GM23248 (cell line): ENCODE data around the gene GNS. TPM values are rescaled to one million over a fixed set of nuclear protein-coding genes. Genes with fewer than 3 reads are reported as not detected.

Experiments
- DNase-seq: peaks from one replicate; pipeline ENCODE4 v3.0.0-alpha.2; 2015
- H2AFZ ChIP-seq: fragments of 200-600 bp; sonication (generic); 2 replicates; pipeline ENCODE4 v1.6.1; 2016; ENCODE audit warnings: antibody characterized with exemption
- H3F3A ChIP-seq: fragments of 200-600 bp; sonication (generic); 2 replicates; pipeline ENCODE4 v1.6.1; 2016; ENCODE audit warnings: mild to moderate bottlenecking, antibody characterized with exemption, mixed run types; ENCODE audit not compliant: insufficient read depth
- H3K27ac ChIP-seq: fragments of 200-600 bp; sonication (generic); 2 replicates; pipeline ENCODE4 v1.5.1; 2016; ENCODE audit warnings: mild to moderate bottlenecking
- H3K27me3 ChIP-seq: fragments of 200-600 bp; sonication (generic); replicated peaks from 2 replicates; pipeline ENCODE4 v1.6.1; 2016; ENCODE audit warnings: mild to moderate bottlenecking; ENCODE audit not compliant: insufficient read depth
- H3K36me3 ChIP-seq: fragments of 200-600 bp; sonication (generic); 2 replicates; pipeline ENCODE4 v1.6.1; 2016; ENCODE audit warnings: low read depth, mild to moderate bottlenecking
- H3K4me1 ChIP-seq: fragments of 200-600 bp; sonication (generic); 2 replicates; pipeline ENCODE4 v1.6.1; 2016; ENCODE audit warnings: mild to moderate bottlenecking; ENCODE audit not compliant: insufficient read depth
- H3K4me2 ChIP-seq: fragments of 200-600 bp; sonication (generic); one replicate; pipeline ENCODE4 v1.6.1; 2016; ENCODE audit warnings: mild to moderate bottlenecking; ENCODE audit not compliant: unreplicated experiment
- H3K4me3 ChIP-seq: fragments of 200-600 bp; sonication (generic); 2 replicates; pipeline ENCODE4 v1.5.1; 2016; ENCODE audit warnings: mild to moderate bottlenecking
- H3K79me2 ChIP-seq: fragments of 200-600 bp; sonication (generic); 2 replicates; pipeline ENCODE4 v1.6.1; 2016; ENCODE audit warnings: mild to moderate bottlenecking; ENCODE audit not compliant: insufficient read depth
- H3K9ac ChIP-seq: fragments of 200-600 bp; sonication (generic); 2 replicates; pipeline ENCODE4 v1.6.1; 2016; ENCODE audit warnings: mild to moderate bottlenecking
- H3K9me2 ChIP-seq: fragments of 200-600 bp; sonication (generic); 2 replicates; pipeline ENCODE4 v1.6.1; 2016; ENCODE audit warnings: mixed run types, mild to moderate bottlenecking, moderate library complexity; ENCODE audit not compliant: insufficient read depth
- H3K9me3 ChIP-seq: fragments of 200-600 bp; sonication (generic); one replicate; pipeline ENCODE4 v1.6.1; 2017; ENCODE audit warnings: low read depth
- H4K20me1 ChIP-seq: fragments of 200-600 bp; sonication (generic); 2 replicates; pipeline ENCODE4 v1.6.0; 2016; ENCODE audit not compliant: insufficient read depth
- EZH2 ChIP-seq: fragments of 200-600 bp; sonication (generic); IDR thresholded peaks from 2 replicates; pipeline ENCODE4 v1.6.1; 2018; ENCODE audit warnings: antibody characterized with exemption, mild to moderate bottlenecking; ENCODE audit not compliant: insufficient read depth, poor library complexity, severe bottlenecking
- EZH2phosphoT487 ChIP-seq: fragments of 200-600 bp; sonication (generic); IDR thresholded peaks from 2 replicates; pipeline ENCODE4 v1.6.1; 2018; ENCODE audit warnings: antibody characterized with exemption, moderate library complexity, mild to moderate bottlenecking, low read depth; ENCODE audit not compliant: insufficient read depth
- WGBS, 2 experiments: methylation state at CpG; one replicate each; pipeline ENCODE4 v1.1.6; 2015 to 2017; ENCODE audit warnings: low lambda C conversion rate in 2 of 2, low coverage in 1 of 2; ENCODE audit errors: missing lambda C conversion rate in 2 of 2; 5-methylcytosine and 5-hydroxymethylcytosine counted together
- in situ Hi-C: fragments of 300-500 bp; cut with MboI; formaldehyde crosslinking; loops from 2 replicates; pipeline ENCODE4 v1.15.0; 2020
- polyA plus RNA-seq: library from polyadenylated mRNA; unstranded; fragments of >200 nt; fragmentation: Nextera tagmentation; extraction: Ambion mirVana; gene quantifications from 2 replicates; pipeline ENCODE4 v1.2.1, GENCODE V29; 2016
- total RNA-seq: library from RNA; depleted of rRNA; stranded (reverse); fragments of >200 nt; shearing (Covaris generic); gene quantifications from 2 replicates; pipeline ENCODE4 v1.2.3, GENCODE V29; 2014

The GNS gene
- total and polyA plus RNA-seq, 2 experiments from 2014 or later, result 76.6 to 129 TPM

DNA sequence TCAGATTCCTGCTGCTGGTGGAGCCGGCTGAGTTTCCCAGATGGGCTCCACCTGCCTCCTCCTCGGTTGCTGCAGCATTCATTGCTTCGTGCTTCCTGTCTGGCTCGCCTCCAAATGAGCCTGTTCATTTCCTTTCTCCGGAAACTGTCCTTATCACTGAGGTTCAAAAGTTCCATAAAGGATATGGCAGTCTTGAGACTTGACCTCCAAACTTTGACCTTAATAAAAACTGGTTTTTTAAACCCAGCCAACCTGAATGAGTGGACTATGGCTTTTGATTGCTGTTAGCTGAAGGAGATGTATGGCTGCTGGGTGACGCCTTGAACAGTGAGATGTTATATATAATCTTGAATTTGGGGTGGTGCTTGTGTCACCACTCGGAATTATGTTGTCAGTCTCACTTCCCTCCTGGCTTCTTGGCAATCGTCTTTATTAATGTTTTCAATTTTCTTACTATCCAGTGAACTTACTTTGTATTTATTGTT is 86.2 kb downstream of the GNS start:
- H3K27ac ChIP-seq, result no peak overlapping the region
- no peak overlapping the region for H3K4me3 ChIP-seq
- H3K9me2 ChIP-seq, result no peaks in the 10 kb centered on the region
- H3K4me2 ChIP-seq, result no peak overlapping the region
- H3K27me3 ChIP-seq, result no peaks in the 10 kb centered on the region
- no peak overlapping the region for H2AFZ ChIP-seq
- no peaks in the 10 kb centered on the region for H3K79me2 ChIP-seq
- no peaks in the 10 kb centered on the region; the same call in 1 of the 2 replicates for H3F3A ChIP-seq
- WGBS, 2 experiments, result 65 to 72% methylated on average over 8 of the region's 8 CpGs
- no peaks in the 10 kb centered on the region for H3K9me3 ChIP-seq
- H3K9ac ChIP-seq, result no peak overlapping the region
- in situ Hi-C loops, result no loop called here
- DNase-seq, result no peak
- TF ChIP-seq EZH2phosphoT487 (no peak), EZH2 (no peak)
- no peaks in the 10 kb centered on the region for H4K20me1 ChIP-seq
- peaks cover 22% of the 10 kb centered on the region for H3K4me1 ChIP-seq
- H3K36me3 ChIP-seq, result no peaks in the 10 kb centered on the region

DNA sequence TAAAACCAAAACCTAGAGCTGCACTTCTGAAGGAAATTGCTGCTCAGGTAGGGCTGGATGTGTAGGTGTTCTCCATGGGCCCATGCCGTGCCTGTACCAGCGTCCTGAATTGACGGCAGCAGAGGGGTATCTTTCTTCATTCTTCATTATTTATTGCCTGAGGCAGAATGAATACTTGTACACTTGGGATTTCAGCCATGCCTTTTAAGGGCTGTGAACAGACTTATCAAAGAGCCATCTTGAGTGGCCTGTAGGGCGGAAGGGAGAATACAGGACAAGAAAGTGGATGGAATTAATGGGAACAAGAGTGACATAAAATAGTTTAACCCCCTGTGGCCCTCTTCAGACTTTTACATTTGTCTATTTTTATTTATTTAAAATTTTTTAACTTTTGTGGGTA is 87.5 kb downstream of the GNS start:
- Histone ChIP-seq H3K79me2 (no peaks in the 10 kb centered on the region), H3K4me1 (peaks cover 22% of the 10 kb centered on the region), H3K36me3 (no peaks in the 10 kb centered on the region), H3K9me2 (no peaks in the 10 kb centered on the region), H3K9me3 (no peaks in the 10 kb centered on the region), H4K20me1 (no peaks in the 10 kb centered on the region), H3F3A (no peaks in the 10 kb centered on the region; the same call in 1 of the 2 replicates), H3K27ac (no peak overlapping the region), H2AFZ (no peak overlapping the region), H3K27me3 (no peaks in the 10 kb centered on the region), H3K9ac (no peak overlapping the region), H3K4me3 (no peak overlapping the region), H3K4me2 (no peak overlapping the region)
- TF ChIP-seq EZH2phosphoT487 (no peak), EZH2 (no peak)
- no peak for DNase-seq
- 96 to 100% methylated on average over 4 of the region's 4 CpGs for WGBS, 2 experiments
- in situ Hi-C loops, result no loop called here

DNA sequence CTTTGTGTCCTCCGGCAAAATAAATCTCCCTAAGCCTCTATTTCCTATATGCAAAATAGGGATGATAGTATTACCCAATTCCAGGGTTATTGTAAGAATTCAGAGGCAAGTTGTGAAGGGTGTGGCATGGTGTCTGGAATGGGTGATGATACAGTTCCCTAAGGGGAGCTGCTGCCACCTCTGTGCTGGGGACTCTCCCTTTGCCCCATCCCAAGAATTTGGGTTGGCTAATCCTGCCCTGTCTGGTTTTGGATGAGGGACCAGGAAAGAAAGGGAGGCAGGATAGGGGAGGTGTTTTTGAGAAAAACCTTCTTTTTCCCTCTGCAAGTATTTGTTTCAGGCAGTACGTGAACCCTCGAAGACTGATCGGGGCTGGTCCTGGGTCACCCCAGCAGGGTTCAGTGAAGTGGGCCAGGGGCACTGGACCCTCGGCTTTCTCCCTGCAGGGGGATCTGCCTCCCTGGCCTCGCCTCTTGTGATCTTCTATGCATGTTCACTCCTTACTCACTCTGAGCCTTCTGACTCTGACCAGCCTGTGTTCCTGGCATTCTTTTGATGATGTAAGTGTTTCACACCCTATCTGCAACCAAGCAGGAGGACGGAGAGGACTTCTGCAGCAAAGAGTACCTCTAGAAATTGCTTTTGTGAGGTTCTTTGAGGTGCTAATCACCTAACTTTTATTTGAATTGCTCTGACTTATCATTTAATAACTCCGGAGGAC is 88.1 kb downstream of the GNS start:
- no peak for TF ChIP-seq EZH2
- no peak for TF ChIP-seq EZH2phosphoT487
- no peaks in the 10 kb centered on the region for H3K27me3 ChIP-seq
- no peaks in the 10 kb centered on the region; the same call in 1 of the 2 replicates for H3F3A ChIP-seq
- H3K4me2 ChIP-seq, result peak overlapping the region; percentile 2
- peak; percentile 75 for DNase-seq
- no peak overlapping the region for H2AFZ ChIP-seq
- H3K36me3 ChIP-seq, result no peaks in the 10 kb centered on the region
- no peaks in the 10 kb centered on the region for H3K9me3 ChIP-seq
- no peaks in the 10 kb centered on the region for H3K9me2 ChIP-seq
- no peak overlapping the region for H3K9ac ChIP-seq
- no peak overlapping the region for H3K27ac ChIP-seq
- H4K20me1 ChIP-seq, result no peaks in the 10 kb centered on the region
- in situ Hi-C loops, result no loop called here
- 73 to 80% methylated on average over 8 of the region's 8 CpGs for WGBS, 2 experiments
- peaks cover 22% of the 10 kb centered on the region for H3K4me1 ChIP-seq
- H3K79me2 ChIP-seq, result no peaks in the 10 kb centered on the region
- H3K4me3 ChIP-seq, result no peak overlapping the region

DNA sequence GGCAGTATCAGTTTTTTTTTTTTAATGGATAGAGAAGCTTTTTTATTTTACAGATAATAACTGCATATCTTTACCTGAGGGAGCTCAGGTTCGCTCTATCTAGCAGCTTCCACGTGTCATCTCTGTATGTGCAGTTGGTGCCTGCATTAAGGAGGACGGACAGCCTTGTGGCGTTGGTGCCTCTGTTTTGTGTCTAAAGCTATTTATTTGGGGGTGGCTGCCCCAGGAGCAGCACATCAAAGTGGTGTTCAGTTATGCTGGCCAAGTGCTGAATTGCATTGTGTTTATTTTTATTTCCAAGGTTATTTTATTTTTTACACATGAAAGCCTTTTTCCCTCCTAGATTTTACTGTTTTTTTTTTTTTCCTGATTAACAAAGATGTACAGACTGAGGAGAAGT is 89.2 kb downstream of the GNS start:
- TF ChIP-seq EZH2 (no peak), EZH2phosphoT487 (no peak)
- H2AFZ ChIP-seq, result no peak overlapping the region
- no peak for DNase-seq
- H3K27me3 ChIP-seq, result no peaks in the 10 kb centered on the region
- H3K9ac ChIP-seq, result no peak overlapping the region
- no peak overlapping the region for H3K4me3 ChIP-seq
- no peaks in the 10 kb centered on the region for H3K79me2 ChIP-seq
- H3K4me2 ChIP-seq, result no peak overlapping the region
- no peaks in the 10 kb centered on the region for H3K36me3 ChIP-seq
- no peaks in the 10 kb centered on the region for H3K9me3 ChIP-seq
- no peak overlapping the region for H3K27ac ChIP-seq
- no peaks in the 10 kb centered on the region for H3K9me2 ChIP-seq
- 96 to 99% methylated on average over 4 of the region's 4 CpGs for WGBS, 2 experiments
- no peaks in the 10 kb centered on the region; the same call in 1 of the 2 replicates for H3F3A ChIP-seq
- in situ Hi-C loops, result no loop called here
- peaks cover 14% of the 10 kb centered on the region; the same call in 1 of the 2 replicates for H3K4me1 ChIP-seq
- H4K20me1 ChIP-seq, result no peaks in the 10 kb centered on the region
